ENCODE data around the gene LONRF2.
"Not testable (repeated sequence)": the region's sequence is repeated elsewhere in the genome, so short reads cannot be mapped to it uniquely, and the experiment has no call there.

Gene LONRF2

DNA sequence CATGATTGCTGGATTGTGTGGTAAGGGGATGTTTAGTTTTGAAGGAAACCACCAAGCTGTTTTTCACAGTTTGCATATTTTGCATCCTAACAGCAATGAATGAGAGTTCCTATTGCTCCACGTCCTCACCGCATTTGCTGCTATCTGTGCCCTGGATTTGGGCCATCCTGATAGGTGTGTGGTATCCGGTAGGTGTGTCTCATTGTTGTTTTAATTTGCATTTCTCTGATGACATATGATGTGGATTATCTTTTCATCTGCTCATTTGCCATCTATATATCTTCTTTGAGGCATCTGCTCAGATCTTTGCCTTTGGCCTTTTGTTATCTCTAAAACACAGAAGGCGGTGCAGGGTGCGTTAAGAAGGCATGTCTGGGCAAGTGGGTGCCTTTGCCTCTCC, 73.3 kb downstream of the LONRF2 start:
- no peaks in the 10 kb centered on the region for H3K79me2 ChIP-seq

GRCh38 chr2:100248556-100248955, 73.7 kb downstream of the LONRF2 start:
- H3K4me3 ChIP-seq (ENCODE audit: low read depth, low read length); H3K79me2 ChIP-seq; H3K27ac ChIP-seq; H2AFZ ChIP-seq; H3K9me3 ChIP-seq (ENCODE audit: control insufficient read depth, low read length); H3K4me2 ChIP-seq (ENCODE audit: low read length); H3K4me1 ChIP-seq; H3K27me3 ChIP-seq (ENCODE audit: control insufficient read depth, insufficient read depth, low read length); H3K36me3 ChIP-seq (ENCODE audit: control insufficient read depth, insufficient read depth, low read length); H3K9ac ChIP-seq: not testable (repeated sequence)

More for the DNA sequence above, 73.3 kb downstream of the LONRF2 start:
- Histone ChIP-seq H3K27ac (no peak overlapping the region), H3K4me2 (ENCODE audit: low read length) (no peak overlapping the region), H3K9me3 (ENCODE audit: control insufficient read depth, low read length) (no peaks in the 10 kb centered on the region), H3K36me3 (ENCODE audit: control insufficient read depth, insufficient read depth, low read length) (no peaks in the 10 kb centered on the region), H3K4me3 (ENCODE audit: low read depth, low read length) (no peak overlapping the region), H3K4me1 (no peaks in the 10 kb centered on the region), H3K9ac (no peak overlapping the region), H2AFZ (no peak overlapping the region), H3K27me3 (ENCODE audit: control insufficient read depth, insufficient read depth, low read length) (no peaks in the 10 kb centered on the region)
- no peak for TF ChIP-seq CTCF (IDR thresholded peaks at IDR 0.05)

GRCh38 chr2:100248044-100248330, 74.3 kb downstream of the LONRF2 start:
- Histone ChIP-seq H3K27me3 (ENCODE audit: control insufficient read depth, insufficient read depth, low read length) (no peaks in the 10 kb centered on the region), H3K36me3 (ENCODE audit: control insufficient read depth, insufficient read depth, low read length) (no peaks in the 10 kb centered on the region), H3K9me3 (ENCODE audit: control insufficient read depth, low read length) (no peaks in the 10 kb centered on the region), H3K4me2 (ENCODE audit: low read length) (no peak overlapping the region), H3K27ac (no peak overlapping the region), H3K4me1 (no peaks in the 10 kb centered on the region), H3K79me2 (no peaks in the 10 kb centered on the region), H2AFZ (no peak overlapping the region), H3K9ac (no peak overlapping the region), H3K4me3 (ENCODE audit: low read depth, low read length) (no peak overlapping the region)
- no peak for TF ChIP-seq CTCF (IDR thresholded peaks at IDR 0.05)

GRCh38 chr2:100247256-100248043, 74.9 kb downstream of the LONRF2 start:
- TF ChIP-seq CTCF (IDR thresholded peaks at IDR 0.05): no peak
- H3K9ac ChIP-seq: no peak overlapping the region

GRCh38 chr2:100246163-100247145, 75.8 kb downstream of the LONRF2 start:
- Histone ChIP-seq H3K36me3 (ENCODE audit: control insufficient read depth, insufficient read depth, low read length) (no peaks in the 10 kb centered on the region), H3K9me3 (ENCODE audit: control insufficient read depth, low read length) (no peaks in the 10 kb centered on the region), H3K9ac (no peak overlapping the region), H2AFZ (no peak overlapping the region), H3K79me2 (no peaks in the 10 kb centered on the region), H3K27me3 (ENCODE audit: control insufficient read depth, insufficient read depth, low read length) (no peaks in the 10 kb centered on the region), H3K4me2 (ENCODE audit: low read length) (no peak overlapping the region), H3K4me3 (ENCODE audit: low read depth, low read length) (no peak overlapping the region), H3K27ac (no peak overlapping the region), H3K4me1 (no peaks in the 10 kb centered on the region)
- TF ChIP-seq CTCF (IDR thresholded peaks at IDR 0.05): no peak

More at GRCh38 chr2:100247256-100248043, 74.9 kb downstream of the LONRF2 start:
- Histone ChIP-seq H3K27me3 (ENCODE audit: control insufficient read depth, insufficient read depth, low read length) (no peaks in the 10 kb centered on the region), H3K36me3 (ENCODE audit: control insufficient read depth, insufficient read depth, low read length) (no peaks in the 10 kb centered on the region), H3K4me1 (no peaks in the 10 kb centered on the region), H3K4me2 (ENCODE audit: low read length) (no peak overlapping the region), H3K4me3 (ENCODE audit: low read depth, low read length) (no peak overlapping the region), H3K79me2 (no peaks in the 10 kb centered on the region), H3K9me3 (ENCODE audit: control insufficient read depth, low read length) (no peaks in the 10 kb centered on the region), H2AFZ (no peak overlapping the region), H3K27ac (no peak overlapping the region)
